ENCODE measurements around the gene SMIM33.

SMIM33 gene

DNA sequence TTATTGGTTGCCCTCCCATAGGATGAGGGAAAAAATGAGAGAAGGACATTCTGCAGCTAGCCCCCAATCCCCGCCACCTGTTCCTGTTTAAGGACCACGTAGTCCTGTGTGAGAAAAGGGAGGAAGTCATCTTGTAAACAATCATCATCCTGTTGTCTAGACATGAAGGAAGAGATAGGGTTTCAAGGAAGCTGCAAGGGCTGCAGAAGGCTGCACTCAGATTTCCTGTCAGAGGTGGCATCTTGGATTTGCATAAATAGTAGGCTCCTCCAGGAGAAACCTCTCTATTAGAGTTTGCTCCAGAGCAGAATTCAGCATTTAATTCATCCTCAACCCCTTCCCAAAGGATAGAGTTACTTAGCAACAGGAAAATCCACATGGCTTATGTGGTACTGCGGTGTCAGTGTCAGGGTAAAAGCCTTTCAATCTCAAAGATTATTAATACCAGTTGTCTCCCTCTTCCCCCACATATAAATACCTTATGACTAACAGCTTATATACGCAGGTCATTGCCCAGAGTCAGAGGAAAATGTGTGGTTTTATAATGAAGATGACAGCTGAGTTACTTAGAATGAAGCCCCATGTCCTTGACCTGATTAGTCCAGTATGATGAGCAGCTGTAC is 26.9 kb upstream of the SMIM33 start:
- Histone ChIP-seq H3K9ac (ENCODE audit: low read depth in 1 of 2, low read length in 2 of 2) (no peak overlapping the region), H3K4me1 (ENCODE audit: control insufficient read depth in 2 of 2, insufficient read depth in 2 of 2, low read length in 2 of 2) (peaks cover 0 to 5% of the 10 kb centered on the region in 2 donors), H3K9me3 (ENCODE audit: control insufficient read depth in 2 of 2, low read length in 2 of 2) (no peaks in the 10 kb centered on the region), H3K27ac (ENCODE audit: low read depth in 2 of 2, low read length in 2 of 2) (no peak overlapping the region), H3K4me3 (ENCODE audit: low read length in 2 of 2) (no peak overlapping the region), H3K36me3 (ENCODE audit: control insufficient read depth in 2 of 2, insufficient read depth in 2 of 2, low read length in 2 of 2) (no peaks in the 10 kb centered on the region), H3K27me3 (ENCODE audit: control insufficient read depth in 2 of 2, insufficient read depth in 2 of 2, low read length in 2 of 2) (no peaks in the 10 kb centered on the region)

DNA sequence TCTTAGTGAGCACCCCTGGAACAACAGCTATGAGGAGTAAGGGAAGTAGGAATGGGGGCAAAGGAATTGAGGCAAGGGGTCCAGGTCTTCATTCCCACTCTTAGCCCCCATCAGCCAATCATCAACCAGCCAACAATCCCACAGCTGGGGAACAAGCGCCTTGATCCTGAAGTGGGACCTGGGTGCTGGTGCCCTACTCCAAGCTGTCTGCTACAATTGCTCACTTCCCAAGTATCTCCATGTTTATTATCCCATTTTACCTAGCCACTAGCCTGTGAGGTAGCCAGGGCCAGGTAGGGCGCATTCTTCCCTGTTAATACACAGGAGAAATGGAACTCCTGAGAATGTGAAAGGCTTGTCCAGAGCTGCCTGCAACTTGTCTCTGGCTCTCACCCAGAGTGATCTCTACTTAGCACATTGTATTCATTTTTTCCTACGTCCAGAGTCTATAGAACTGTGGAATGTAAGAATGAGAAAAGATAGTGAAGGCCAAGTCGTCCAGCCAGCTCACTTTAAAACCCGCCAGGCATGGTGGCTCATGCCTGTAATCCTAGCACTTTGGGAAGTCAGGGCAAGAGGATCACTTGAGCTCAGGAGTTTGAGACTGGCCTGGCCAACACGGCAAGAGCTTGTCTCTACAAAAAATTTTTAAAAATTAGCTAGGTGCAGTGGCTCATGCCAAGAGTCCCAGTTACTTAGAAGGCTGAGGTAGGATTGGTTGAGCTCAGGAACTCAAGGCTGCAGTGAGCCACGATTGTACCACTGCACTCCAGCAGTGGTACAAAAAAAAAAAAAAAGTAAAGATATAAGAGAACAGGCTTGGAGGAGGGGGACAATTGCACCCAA is 25.3 kb upstream of the SMIM33 start:
- Histone ChIP-seq H3K4me1 (ENCODE audit: control insufficient read depth in 2 of 2, insufficient read depth in 2 of 2, low read length in 2 of 2) (no peaks in the 10 kb centered on the region), H3K27ac (ENCODE audit: low read depth in 2 of 2, low read length in 2 of 2) (no peak overlapping the region)

DNA sequence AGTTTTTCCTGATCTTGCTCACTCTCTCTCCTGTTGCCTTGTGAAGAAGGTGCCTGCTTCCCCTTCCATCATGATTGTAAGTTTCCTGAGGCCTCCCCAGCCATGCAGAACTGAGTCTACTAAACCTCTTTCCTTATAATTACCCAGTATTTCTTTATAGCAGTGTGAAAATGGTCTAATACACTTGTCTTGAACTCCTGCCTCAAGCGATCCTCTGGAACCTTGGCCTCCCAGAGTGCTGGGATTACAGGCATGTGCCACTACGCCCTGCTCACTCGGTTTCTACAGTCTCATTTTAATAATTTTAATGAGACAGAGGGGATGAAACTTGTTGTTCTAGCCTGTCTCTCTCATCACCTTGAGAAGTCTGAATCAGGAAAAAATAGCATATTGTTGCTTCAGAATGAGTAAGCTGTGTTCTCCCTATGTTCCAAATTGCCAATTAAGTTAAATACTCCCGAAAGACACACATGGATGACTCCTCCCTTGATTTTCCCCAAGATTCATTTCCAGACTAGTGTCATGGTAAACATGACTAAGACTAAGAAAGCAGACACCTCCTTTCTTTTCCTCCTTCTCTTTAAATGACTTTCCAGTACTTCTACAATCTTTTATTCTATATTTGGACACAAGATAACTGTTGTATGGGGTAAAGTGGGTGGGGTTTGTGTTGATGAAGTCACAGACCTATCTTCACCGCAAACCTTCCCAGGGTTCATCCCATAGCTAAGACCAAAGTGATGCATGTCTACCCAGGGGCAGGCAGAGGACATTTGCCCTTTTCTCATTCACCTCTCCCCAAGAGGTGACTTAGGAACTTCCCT is 23.6 kb upstream of the SMIM33 start:
- H3K4me1 ChIP-seq (ENCODE audit: control insufficient read depth in 2 of 2, insufficient read depth in 2 of 2, low read length in 2 of 2) = no peaks in the 10 kb centered on the region
- no peak overlapping the region for H3K4me3 ChIP-seq (ENCODE audit: low read length in 2 of 2)
- no peaks in the 10 kb centered on the region for H3K27me3 ChIP-seq (ENCODE audit: control insufficient read depth in 2 of 2, insufficient read depth in 2 of 2, low read length in 2 of 2)
- H3K27ac ChIP-seq (ENCODE audit: low read depth in 2 of 2, low read length in 2 of 2) = no peak overlapping the region
- no peaks in the 10 kb centered on the region for H3K36me3 ChIP-seq (ENCODE audit: control insufficient read depth in 2 of 2, insufficient read depth in 2 of 2, low read length in 2 of 2)
- H3K9me3 ChIP-seq (ENCODE audit: control insufficient read depth in 2 of 2, low read length in 2 of 2) = no peaks in the 10 kb centered on the region
- H3K9ac ChIP-seq (ENCODE audit: low read depth in 1 of 2, low read length in 2 of 2) = no peak overlapping the region

More for the DNA sequence above, 25.3 kb upstream of the SMIM33 start:
- Histone ChIP-seq H3K9ac (ENCODE audit: low read depth in 1 of 2, low read length in 2 of 2) (no peak overlapping the region), H3K4me3 (ENCODE audit: low read length in 2 of 2) (no peak overlapping the region), H3K27me3 (ENCODE audit: control insufficient read depth in 2 of 2, insufficient read depth in 2 of 2, low read length in 2 of 2) (no peaks in the 10 kb centered on the region), H3K36me3 (ENCODE audit: control insufficient read depth in 2 of 2, insufficient read depth in 2 of 2, low read length in 2 of 2) (no peaks in the 10 kb centered on the region), H3K9me3 (ENCODE audit: control insufficient read depth in 2 of 2, low read length in 2 of 2) (no peaks in the 10 kb centered on the region)

DNA sequence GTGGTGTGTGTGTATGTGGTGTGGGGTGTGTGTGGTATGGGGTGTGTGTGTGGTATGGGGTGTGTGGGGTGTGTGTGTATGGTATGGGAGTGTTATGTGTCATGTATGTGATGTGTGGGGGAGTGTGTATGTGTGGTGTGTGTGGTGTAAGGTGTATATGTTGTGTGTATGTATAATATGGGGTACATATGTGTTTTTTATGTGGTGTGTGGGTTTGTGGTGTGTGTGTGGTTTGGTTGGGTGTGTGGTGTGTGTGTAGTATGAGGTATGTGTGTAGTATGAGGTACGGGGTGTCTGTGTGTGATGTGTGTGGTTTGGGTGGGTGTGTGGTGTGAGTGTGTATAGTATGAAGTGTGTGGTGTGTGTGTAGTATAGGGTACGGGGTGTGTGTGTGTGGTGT is 19.6 kb upstream of the SMIM33 start:
- no peak overlapping the region for H3K4me3 ChIP-seq (ENCODE audit: low read length in 2 of 2)
- H3K36me3 ChIP-seq (ENCODE audit: control insufficient read depth in 2 of 2, insufficient read depth in 2 of 2, low read length in 2 of 2) = no peaks in the 10 kb centered on the region
- no peak overlapping the region for H3K9ac ChIP-seq (ENCODE audit: low read depth in 1 of 2, low read length in 2 of 2)
- no peak overlapping the region for H3K27ac ChIP-seq (ENCODE audit: low read depth in 2 of 2, low read length in 2 of 2)
- H3K27me3 ChIP-seq (ENCODE audit: control insufficient read depth in 2 of 2, insufficient read depth in 2 of 2, low read length in 2 of 2) = no peaks in the 10 kb centered on the region
- no peaks in the 10 kb centered on the region for H3K9me3 ChIP-seq (ENCODE audit: control insufficient read depth in 2 of 2, low read length in 2 of 2)
- no peaks in the 10 kb centered on the region for H3K4me1 ChIP-seq (ENCODE audit: control insufficient read depth in 2 of 2, insufficient read depth in 2 of 2, low read length in 2 of 2)

DNA sequence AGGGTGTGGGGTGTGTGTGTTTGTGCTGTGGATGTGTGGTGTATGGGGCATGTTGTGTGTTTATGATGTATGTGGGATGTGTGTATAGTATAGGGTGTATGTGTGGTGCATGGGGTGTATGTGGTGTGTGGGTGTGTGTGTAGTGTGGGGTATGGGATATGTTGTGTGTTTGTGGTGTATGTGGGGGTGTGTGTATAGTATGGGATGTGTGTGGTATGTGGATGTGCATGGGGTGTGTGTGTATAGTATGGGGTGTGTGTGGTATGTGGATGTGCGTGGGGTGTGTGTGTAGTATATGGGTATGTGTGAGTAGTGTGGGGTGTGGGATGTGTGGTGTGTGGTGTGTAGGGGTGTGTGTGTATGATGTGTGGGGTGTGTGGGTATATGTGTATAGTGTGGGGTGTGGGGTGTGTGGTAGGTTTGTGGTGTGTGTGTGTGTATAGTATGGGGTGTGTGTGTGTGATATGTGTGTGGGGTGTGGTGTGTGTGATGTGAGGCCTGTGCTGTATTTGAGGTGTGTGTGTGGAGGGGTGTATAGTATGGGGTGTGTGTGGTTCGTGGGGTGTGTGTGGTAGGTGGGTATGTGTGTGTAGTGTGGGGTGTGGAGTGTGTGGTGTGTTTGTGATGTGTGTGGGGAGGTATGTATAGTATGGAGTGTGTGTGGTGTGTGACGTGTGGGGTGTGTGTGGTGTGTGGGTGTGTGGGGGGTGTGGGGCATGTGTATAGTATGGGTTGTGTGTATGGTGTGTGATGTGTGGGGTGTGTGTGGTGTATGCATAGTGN is 18.7 kb upstream of the SMIM33 start:
- Histone ChIP-seq H3K4me1 (ENCODE audit: control insufficient read depth in 2 of 2, insufficient read depth in 2 of 2, low read length in 2 of 2) (no peaks in the 10 kb centered on the region), H3K9ac (ENCODE audit: low read depth in 1 of 2, low read length in 2 of 2) (no peak overlapping the region), H3K9me3 (ENCODE audit: control insufficient read depth in 2 of 2, low read length in 2 of 2) (no peaks in the 10 kb centered on the region), H3K36me3 (ENCODE audit: control insufficient read depth in 2 of 2, insufficient read depth in 2 of 2, low read length in 2 of 2) (no peaks in the 10 kb centered on the region), H3K27ac (ENCODE audit: low read depth in 2 of 2, low read length in 2 of 2) (no peak overlapping the region), H3K4me3 (ENCODE audit: low read length in 2 of 2) (no peak overlapping the region), H3K27me3 (ENCODE audit: control insufficient read depth in 2 of 2, insufficient read depth in 2 of 2, low read length in 2 of 2) (no peaks in the 10 kb centered on the region)

DNA sequence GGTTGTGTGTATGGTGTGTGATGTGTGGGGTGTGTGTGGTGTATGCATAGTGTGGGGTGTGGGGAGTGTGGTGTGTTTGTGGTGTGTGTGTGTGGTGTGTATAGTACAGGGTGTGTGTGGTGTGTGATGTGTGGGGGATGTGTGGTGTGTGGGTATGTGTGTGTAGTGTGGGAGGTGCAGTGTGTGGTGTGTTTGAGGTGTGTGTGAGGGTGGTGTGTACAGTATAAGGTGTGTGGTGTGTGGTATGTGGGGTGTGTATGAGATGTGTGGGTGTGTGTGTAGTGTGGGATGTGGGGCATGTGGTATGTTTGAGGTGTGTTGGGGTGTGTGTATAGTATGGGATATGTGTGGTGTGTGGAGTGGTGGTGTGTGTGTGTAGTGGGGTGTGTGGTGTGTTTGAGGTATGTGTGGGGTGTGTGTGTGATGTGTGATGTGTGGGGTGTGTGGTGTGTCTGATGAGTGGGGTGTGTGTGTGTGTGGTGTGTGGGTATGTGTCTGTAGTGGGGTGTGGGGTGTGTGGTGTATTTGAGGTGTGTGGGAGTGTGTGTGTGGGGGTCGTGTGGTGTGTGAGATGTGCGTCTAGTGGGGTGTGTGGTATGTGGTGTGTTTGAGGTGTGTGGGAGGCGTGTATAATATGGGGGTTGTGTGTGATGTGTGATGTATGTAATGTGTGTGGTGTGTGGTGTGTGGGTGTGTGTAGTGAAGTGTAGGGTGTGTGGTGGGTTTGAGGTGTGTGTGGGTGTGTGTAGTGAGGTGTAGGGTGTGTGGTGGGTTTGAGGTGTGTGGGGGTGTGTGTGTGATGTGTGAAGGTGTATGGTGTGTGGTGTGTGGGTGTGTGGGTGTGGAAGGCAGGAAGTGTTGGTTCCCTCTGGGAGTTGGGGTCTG is 16.9 kb upstream of the SMIM33 start:
- H3K9me3 ChIP-seq (ENCODE audit: control insufficient read depth in 2 of 2, low read length in 2 of 2) = no peaks in the 10 kb centered on the region
- no peak overlapping the region for H3K9ac ChIP-seq (ENCODE audit: low read depth in 1 of 2, low read length in 2 of 2)
- H3K4me3 ChIP-seq (ENCODE audit: low read length in 2 of 2) = no peak overlapping the region
- H3K36me3 ChIP-seq (ENCODE audit: control insufficient read depth in 2 of 2, insufficient read depth in 2 of 2, low read length in 2 of 2) = no peaks in the 10 kb centered on the region
- H3K4me1 ChIP-seq (ENCODE audit: control insufficient read depth in 2 of 2, insufficient read depth in 2 of 2, low read length in 2 of 2) = peaks cover 2 to 6% of the 10 kb centered on the region in 2 donors
- H3K27ac ChIP-seq (ENCODE audit: low read depth in 2 of 2, low read length in 2 of 2) = no peak overlapping the region
- H3K27me3 ChIP-seq (ENCODE audit: control insufficient read depth in 2 of 2, insufficient read depth in 2 of 2, low read length in 2 of 2) = no peaks in the 10 kb centered on the region

DNA sequence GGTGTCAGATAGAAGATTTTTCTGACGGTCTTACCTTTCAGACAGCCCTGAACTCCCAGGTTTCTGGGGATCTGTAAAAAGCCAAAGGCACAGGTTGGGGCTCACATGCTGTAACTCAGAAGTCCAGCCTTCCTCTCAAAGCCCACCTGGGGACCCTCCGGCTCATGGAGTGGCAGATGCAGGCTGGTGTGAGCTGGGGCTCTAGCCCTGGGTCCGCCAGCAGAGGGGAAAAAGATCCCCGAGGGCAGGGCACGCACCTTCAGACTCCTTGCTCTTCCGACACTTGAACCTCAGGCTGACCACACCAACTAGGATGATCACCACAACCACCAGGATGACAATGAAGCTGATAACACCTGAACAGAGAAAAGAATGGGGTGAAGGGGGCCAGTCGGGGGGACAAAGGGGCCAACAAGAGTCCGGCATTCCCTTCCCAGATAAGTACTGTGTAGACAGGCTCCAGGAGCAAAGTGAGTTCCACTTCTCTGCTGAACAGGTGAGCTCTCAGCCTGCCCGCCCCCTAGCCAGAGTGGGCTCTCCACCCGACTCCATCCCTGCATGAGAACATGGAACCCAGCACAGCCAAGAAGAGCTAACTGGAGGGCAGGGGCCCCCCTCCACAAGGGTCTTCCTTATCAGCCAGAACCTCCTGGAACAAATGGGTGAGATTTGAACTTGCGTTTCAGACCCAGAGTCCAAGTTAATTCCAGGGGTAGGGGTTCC is 16.1 kb upstream of the SMIM33 start:
- Histone ChIP-seq H3K9me3 (ENCODE audit: control insufficient read depth in 2 of 2, low read length in 2 of 2) (no peaks in the 10 kb centered on the region), H3K36me3 (ENCODE audit: control insufficient read depth in 2 of 2, insufficient read depth in 2 of 2, low read length in 2 of 2) (no peaks in the 10 kb centered on the region), H3K4me3 (ENCODE audit: low read length in 2 of 2) (no peak overlapping the region), H3K27ac (ENCODE audit: low read depth in 2 of 2, low read length in 2 of 2) (no peak overlapping the region), H3K9ac (ENCODE audit: low read depth in 1 of 2, low read length in 2 of 2) (no peak overlapping the region), H3K4me1 (ENCODE audit: control insufficient read depth in 2 of 2, insufficient read depth in 2 of 2, low read length in 2 of 2) (peaks cover 9 to 12% of the 10 kb centered on the region in 2 donors), H3K27me3 (ENCODE audit: control insufficient read depth in 2 of 2, insufficient read depth in 2 of 2, low read length in 2 of 2) (no peaks in the 10 kb centered on the region)

DNA sequence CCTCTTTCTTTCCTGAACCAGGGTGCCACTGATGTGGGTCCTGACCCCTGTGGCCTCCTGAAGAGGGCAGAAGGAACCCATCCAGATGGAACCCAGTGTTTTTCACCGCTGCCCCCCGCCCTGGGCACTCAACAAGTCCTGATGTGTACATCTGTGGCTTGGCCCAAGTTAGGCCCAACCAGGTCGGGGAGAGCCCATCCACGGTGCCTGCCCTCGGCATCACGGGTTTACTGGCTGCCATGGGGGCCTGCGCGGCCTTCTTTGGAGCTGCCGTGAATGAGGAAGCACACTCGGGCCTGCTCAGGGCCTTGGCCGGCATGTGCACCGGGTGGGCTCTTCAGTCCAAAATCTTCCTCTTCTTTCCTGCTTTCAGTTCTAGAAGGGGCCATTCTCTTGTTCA is 14.0 kb upstream of the SMIM33 start:
- no peaks in the 10 kb centered on the region for H3K36me3 ChIP-seq (ENCODE audit: control insufficient read depth in 2 of 2, insufficient read depth in 2 of 2, low read length in 2 of 2)
- H3K4me3 ChIP-seq (ENCODE audit: low read length in 2 of 2) = no peak overlapping the region
- H3K9ac ChIP-seq (ENCODE audit: low read depth in 1 of 2, low read length in 2 of 2) = no peak overlapping the region
- no peaks in the 10 kb centered on the region for H3K9me3 ChIP-seq (ENCODE audit: control insufficient read depth in 2 of 2, low read length in 2 of 2)
- H3K4me1 ChIP-seq (ENCODE audit: control insufficient read depth in 2 of 2, insufficient read depth in 2 of 2, low read length in 2 of 2) = peaks cover 10 to 13% of the 10 kb centered on the region in 2 donors
- no peaks in the 10 kb centered on the region for H3K27me3 ChIP-seq (ENCODE audit: control insufficient read depth in 2 of 2, insufficient read depth in 2 of 2, low read length in 2 of 2)
- no peak overlapping the region for H3K27ac ChIP-seq (ENCODE audit: low read depth in 2 of 2, low read length in 2 of 2)

DNA sequence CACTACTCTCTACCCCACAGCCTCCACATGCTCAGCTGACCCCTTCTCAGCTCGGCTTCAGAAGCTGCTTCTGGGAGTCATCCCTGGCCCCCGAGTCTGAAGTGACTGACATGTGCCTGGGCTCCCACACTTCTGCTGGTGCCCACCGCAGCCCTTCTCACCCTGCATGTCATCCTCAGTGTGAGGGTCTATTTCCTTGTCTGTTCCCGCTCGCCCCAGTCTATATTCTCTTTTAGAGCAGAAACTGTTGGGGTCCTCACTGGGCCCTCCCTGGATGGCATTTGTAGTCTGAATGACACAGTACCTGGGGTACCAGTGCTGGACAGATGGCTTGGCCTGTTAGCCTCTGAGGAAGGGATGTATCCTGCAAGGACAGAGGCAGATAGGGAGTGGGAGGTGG is 13.6 kb upstream of the SMIM33 start:
- no peak overlapping the region for H3K9ac ChIP-seq (ENCODE audit: low read depth in 1 of 2, low read length in 2 of 2)
- no peaks in the 10 kb centered on the region for H3K9me3 ChIP-seq (ENCODE audit: control insufficient read depth in 2 of 2, low read length in 2 of 2)
- no peak overlapping the region for H3K27ac ChIP-seq (ENCODE audit: low read depth in 2 of 2, low read length in 2 of 2)
- no peaks in the 10 kb centered on the region for H3K36me3 ChIP-seq (ENCODE audit: control insufficient read depth in 2 of 2, insufficient read depth in 2 of 2, low read length in 2 of 2)
- no peak overlapping the region for H3K4me3 ChIP-seq (ENCODE audit: low read length in 2 of 2)
- H3K4me1 ChIP-seq (ENCODE audit: control insufficient read depth in 2 of 2, insufficient read depth in 2 of 2, low read length in 2 of 2) = peaks cover 10 to 13% of the 10 kb centered on the region in 2 donors
- no peaks in the 10 kb centered on the region for H3K27me3 ChIP-seq (ENCODE audit: control insufficient read depth in 2 of 2, insufficient read depth in 2 of 2, low read length in 2 of 2)
